Fibroblast of pulmonary artery (primary cell): ENCODE results near the gene PBX2.

Experiments
- DNase-seq: peaks from one replicate; pipeline ENCODE4 v3.0.0-alpha.2; 2010; ENCODE audit warnings: low read depth
- H3K4me3 ChIP-seq: replicated peaks from 2 replicates; pipeline ENCODE4 v1.5.1; 2011; ENCODE audit warnings: low read depth, mild to moderate bottlenecking, control low read depth, low read length, moderate library complexity
- CTCF ChIP-seq: IDR thresholded peaks from 2 replicates; pipeline ENCODE4 v1.5.1; 2011; ENCODE audit warnings: mild to moderate bottlenecking, control low read depth, low read length, inconsistent platforms; ENCODE audit errors: missing control alignments

The PBX2 gene

GRCh38 chr6:32202186-32202585, 12.2 kb upstream of the PBX2 start:
- H3K4me3 ChIP-seq: no peak overlapping the region
- no peak for DNase-seq
- no peak for TF ChIP-seq CTCF

- H3K4me3 ChIP-seq: no peak overlapping the region
- no peak for DNase-seq
- TF ChIP-seq CTCF: no peak
These were observed 10.9 kb upstream of the PBX2 start for GRCh38 chr6:32200711-32201475.

GRCh38 chr6:32198866-32199265, 8.9 kb upstream of the PBX2 start:
- no peak for TF ChIP-seq CTCF
- H3K4me3 ChIP-seq: no peak overlapping the region
- DNase-seq: no peak

- H3K4me3 ChIP-seq: no peak overlapping the region
- no peak for TF ChIP-seq CTCF
- no peak for DNase-seq
These were observed 8.3 kb upstream of the PBX2 start for GRCh38 chr6:32198345-32198696.

GRCh38 chr6:32196682-32197616, 6.9 kb upstream of the PBX2 start:
- peak; percentile 38 for DNase-seq
- no peak for TF ChIP-seq CTCF
- H3K4me3 ChIP-seq: peak overlapping the region; percentile 72

- H3K4me3 ChIP-seq: peak overlapping the region; percentile 72
- DNase-seq: peak; percentile 99
- no peak for TF ChIP-seq CTCF
These were observed 6.1 kb upstream of the PBX2 start for GRCh38 chr6:32195902-32196681.
